ENCODE results near the gene TMEM108. TPM values are rescaled to one million over a fixed set of nuclear protein-coding genes. Genes with fewer than 3 reads are reported as not detected.
A peak's percentile ranks its signal among the peaks of the same experiment; 100 is the strongest.

The TMEM108 gene
- total and polyA plus RNA-seq, 2 donors (not counting 1 experiment from before 2014, with no cell fraction given) = 0.10 to 0.17 TPM

- Histone ChIP-seq H3K4me3 (replicated peaks in 1 of 4; ENCODE audit: control extremely low read depth in 1 of 4, insufficient read depth in 1 of 4, low read depth in 3 of 4, low read length in 4 of 4) (no peak overlapping the region), H3K4me2 (ENCODE audit: extremely low read depth, insufficient read depth, low read length) (no peak overlapping the region), H3K27me3 (ENCODE audit: control insufficient read depth, insufficient read depth, low read length) (no peaks in the 10 kb centered on the region), H3K36me3 (ENCODE audit: control insufficient read depth, insufficient read depth, low read length) (no peaks in the 10 kb centered on the region), H4K20me1 (ENCODE audit: control insufficient read depth, extremely low read depth, insufficient read depth, low read length) (no peaks in the 10 kb centered on the region), H2AFZ (ENCODE audit: low read length) (no peak overlapping the region), H3K4me1 (ENCODE audit: control insufficient read depth, extremely low read depth, insufficient read depth, low read length) (no peaks in the 10 kb centered on the region), H3K9ac (ENCODE audit: insufficient read depth, low read length) (no peak overlapping the region), H3K27ac (ENCODE audit: insufficient read depth, low read length) (no peak overlapping the region), H3K79me2 (ENCODE audit: control insufficient read depth, insufficient read depth, low read length) (no peaks in the 10 kb centered on the region), H3K9me3 (ENCODE audit: control insufficient read depth, insufficient read depth, low read depth, low read length) (no peaks in the 10 kb centered on the region)
- TF ChIP-seq EZH2 (IDR thresholded peaks at IDR 0.05; ENCODE audit: low read length, missing control alignments) = no peak
- TF ChIP-seq, protein P1, sequence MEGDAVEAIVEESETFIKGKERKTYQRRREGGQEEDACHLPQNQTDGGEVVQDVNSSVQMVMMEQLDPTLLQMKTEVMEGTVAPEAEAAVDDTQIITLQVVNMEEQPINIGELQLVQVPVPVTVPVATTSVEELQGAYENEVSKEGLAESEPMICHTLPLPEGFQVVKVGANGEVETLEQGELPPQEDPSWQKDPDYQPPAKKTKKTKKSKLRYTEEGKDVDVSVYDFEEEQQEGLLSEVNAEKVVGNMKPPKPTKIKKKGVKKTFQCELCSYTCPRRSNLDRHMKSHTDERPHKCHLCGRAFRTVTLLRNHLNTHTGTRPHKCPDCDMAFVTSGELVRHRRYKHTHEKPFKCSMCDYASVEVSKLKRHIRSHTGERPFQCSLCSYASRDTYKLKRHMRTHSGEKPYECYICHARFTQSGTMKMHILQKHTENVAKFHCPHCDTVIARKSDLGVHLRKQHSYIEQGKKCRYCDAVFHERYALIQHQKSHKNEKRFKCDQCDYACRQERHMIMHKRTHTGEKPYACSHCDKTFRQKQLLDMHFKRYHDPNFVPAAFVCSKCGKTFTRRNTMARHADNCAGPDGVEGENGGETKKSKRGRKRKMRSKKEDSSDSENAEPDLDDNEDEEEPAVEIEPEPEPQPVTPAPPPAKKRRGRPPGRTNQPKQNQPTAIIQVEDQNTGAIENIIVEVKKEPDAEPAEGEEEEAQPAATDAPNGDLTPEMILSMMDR (conservative IDR thresholded peaks at IDR 0.05 in 1 of 2, IDR thresholded peaks at IDR 0.05 in 1 of 2; ENCODE audit: low read depth in 1 of 2, low read length in 2 of 2) = no peak
- DNase-seq (ENCODE audit: low read depth in 2 of 2) = peak; percentile 11 to 28
These were observed 233.3 kb downstream of the TMEM108 start for GRCh38 chr3:133271539-133271938.

- Histone ChIP-seq H3K4me2 (ENCODE audit: extremely low read depth, insufficient read depth, low read length) (no peak overlapping the region), H3K27me3 (ENCODE audit: control insufficient read depth, insufficient read depth, low read length) (no peaks in the 10 kb centered on the region), H3K27ac (ENCODE audit: insufficient read depth, low read length) (no peak overlapping the region), H3K4me1 (ENCODE audit: control insufficient read depth, extremely low read depth, insufficient read depth, low read length) (no peaks in the 10 kb centered on the region), H2AFZ (ENCODE audit: low read length) (no peak overlapping the region), H3K79me2 (ENCODE audit: control insufficient read depth, insufficient read depth, low read length) (no peaks in the 10 kb centered on the region), H3K36me3 (ENCODE audit: control insufficient read depth, insufficient read depth, low read length) (no peaks in the 10 kb centered on the region), H3K9ac (ENCODE audit: insufficient read depth, low read length) (no peak overlapping the region), H3K4me3 (replicated peaks in 1 of 4; ENCODE audit: control extremely low read depth in 1 of 4, insufficient read depth in 1 of 4, low read depth in 3 of 4, low read length in 4 of 4) (no peak overlapping the region), H4K20me1 (ENCODE audit: control insufficient read depth, extremely low read depth, insufficient read depth, low read length) (no peaks in the 10 kb centered on the region), H3K9me3 (ENCODE audit: control insufficient read depth, insufficient read depth, low read depth, low read length) (no peaks in the 10 kb centered on the region)
- TF ChIP-seq, protein P1 (conservative IDR thresholded peaks at IDR 0.05 in 1 of 2, IDR thresholded peaks at IDR 0.05 in 1 of 2; ENCODE audit: low read depth in 1 of 2, low read length in 2 of 2) = no peak
- no peak for TF ChIP-seq EZH2 (IDR thresholded peaks at IDR 0.05; ENCODE audit: low read length, missing control alignments)
- no peak for DNase-seq (ENCODE audit: low read depth in 2 of 2)
These were observed 235.2 kb downstream of the TMEM108 start for GRCh38 chr3:133273346-133273745.

- Histone ChIP-seq H3K9ac (ENCODE audit: insufficient read depth, low read length) (no peak overlapping the region), H3K9me3 (ENCODE audit: control insufficient read depth, insufficient read depth, low read depth, low read length) (no peaks in the 10 kb centered on the region), H3K4me3 (replicated peaks in 1 of 4; ENCODE audit: control extremely low read depth in 1 of 4, insufficient read depth in 1 of 4, low read depth in 3 of 4, low read length in 4 of 4) (no peak overlapping the region), H3K27me3 (ENCODE audit: control insufficient read depth, insufficient read depth, low read length) (no peaks in the 10 kb centered on the region), H2AFZ (ENCODE audit: low read length) (no peak overlapping the region), H3K4me1 (ENCODE audit: control insufficient read depth, extremely low read depth, insufficient read depth, low read length) (no peaks in the 10 kb centered on the region), H4K20me1 (ENCODE audit: control insufficient read depth, extremely low read depth, insufficient read depth, low read length) (no peaks in the 10 kb centered on the region), H3K4me2 (ENCODE audit: extremely low read depth, insufficient read depth, low read length) (no peak overlapping the region), H3K79me2 (ENCODE audit: control insufficient read depth, insufficient read depth, low read length) (no peaks in the 10 kb centered on the region), H3K27ac (ENCODE audit: insufficient read depth, low read length) (no peak overlapping the region), H3K36me3 (ENCODE audit: control insufficient read depth, insufficient read depth, low read length) (no peaks in the 10 kb centered on the region)
- DNase-seq (ENCODE audit: low read depth in 2 of 2) = no peak
- TF ChIP-seq, protein P1 (conservative IDR thresholded peaks at IDR 0.05 in 1 of 2, IDR thresholded peaks at IDR 0.05 in 1 of 2; ENCODE audit: low read depth in 1 of 2, low read length in 2 of 2) = peak in 1 of 2 donors; percentile 3
- TF ChIP-seq EZH2 (IDR thresholded peaks at IDR 0.05; ENCODE audit: low read length, missing control alignments) = no peak
These were observed 236.3 kb downstream of the TMEM108 start for GRCh38 chr3:133274477-133274876.
